ENCODE data around the gene GPR22.
A peak's percentile ranks its signal among the peaks of the same experiment; 100 is the strongest.

The GPR22 gene

GRCh38 chr7:107479303-107479702 is 9.4 kb downstream of the GPR22 start:
- no peak for DNase-seq

- no peak for DNase-seq
These were observed 11.1 kb downstream of the GPR22 start for GRCh38 chr7:107480932-107481331.

DNA sequence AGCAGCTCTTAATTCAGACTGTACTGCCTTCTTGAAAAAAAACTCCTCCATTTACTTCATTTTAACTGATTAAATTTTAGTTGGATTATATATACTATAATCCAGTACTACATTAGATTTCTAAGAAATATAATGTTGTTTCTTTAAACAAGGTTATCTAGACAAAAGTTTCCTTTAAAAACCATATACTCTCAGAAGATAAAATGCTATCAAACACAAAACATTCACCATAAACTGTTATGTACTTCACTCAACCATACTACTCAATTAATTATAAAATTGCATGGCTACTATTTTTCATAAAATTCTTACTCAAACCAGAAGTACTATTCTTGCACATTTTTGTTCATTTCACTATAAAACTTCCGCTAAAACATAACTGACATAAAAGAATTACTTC is 12.7 kb downstream of the GPR22 start:
- no peak for DNase-seq

DNA sequence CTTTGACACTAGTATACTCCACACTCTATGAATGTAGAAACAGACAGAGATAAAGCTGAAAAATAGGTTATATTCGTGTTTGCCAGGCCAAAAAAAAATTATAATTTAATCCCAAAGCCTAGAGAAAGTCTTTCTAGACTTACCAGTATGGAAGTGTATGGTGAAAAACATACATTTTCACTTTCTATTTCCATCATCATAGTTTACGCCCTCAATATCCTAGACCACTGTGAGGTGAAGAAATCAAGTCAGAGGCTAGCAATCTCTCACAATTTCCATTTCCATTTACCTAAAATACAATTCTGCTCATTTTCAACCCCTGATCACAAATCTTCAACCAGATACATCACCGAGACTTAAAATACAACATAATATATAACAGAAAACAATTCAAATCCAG is 16.2 kb downstream of the GPR22 start:
- no peak for DNase-seq

DNA sequence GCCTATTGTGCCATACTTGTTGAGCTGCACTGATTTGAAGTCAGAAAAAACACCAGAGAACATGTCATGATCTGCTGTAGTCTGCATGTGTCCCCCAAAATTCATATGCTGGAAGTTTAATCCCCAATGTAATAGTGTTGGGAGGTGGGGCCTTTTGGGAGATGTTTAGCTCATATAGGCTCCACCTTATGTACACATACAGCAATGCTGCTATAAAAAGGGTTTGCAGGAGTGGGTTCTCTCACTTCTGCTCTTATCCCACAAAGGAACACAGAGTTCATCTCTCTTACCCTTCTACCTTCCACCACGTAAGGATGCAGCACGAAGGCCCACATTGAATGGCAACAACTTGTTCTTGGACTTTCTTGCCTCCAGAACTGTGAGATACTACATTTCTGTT is 23.0 kb downstream of the GPR22 start:
- no peak for DNase-seq

GRCh38 chr7:107494315-107494751 is 24.5 kb downstream of the GPR22 start:
- peak; percentile 34 for DNase-seq

- DNase-seq = no peak
These were observed 25.0 kb downstream of the GPR22 start for GRCh38 chr7:107494884-107495283.

GRCh38 chr7:107495516-107495915 is 25.7 kb downstream of the GPR22 start:
- no peak for DNase-seq

GRCh38 chr7:107499731-107500130 is 29.9 kb downstream of the GPR22 start:
- DNase-seq = no peak

- peak; percentile 1 for DNase-seq
These were observed 31.7 kb downstream of the GPR22 start for GRCh38 chr7:107501593-107501992.

DNA sequence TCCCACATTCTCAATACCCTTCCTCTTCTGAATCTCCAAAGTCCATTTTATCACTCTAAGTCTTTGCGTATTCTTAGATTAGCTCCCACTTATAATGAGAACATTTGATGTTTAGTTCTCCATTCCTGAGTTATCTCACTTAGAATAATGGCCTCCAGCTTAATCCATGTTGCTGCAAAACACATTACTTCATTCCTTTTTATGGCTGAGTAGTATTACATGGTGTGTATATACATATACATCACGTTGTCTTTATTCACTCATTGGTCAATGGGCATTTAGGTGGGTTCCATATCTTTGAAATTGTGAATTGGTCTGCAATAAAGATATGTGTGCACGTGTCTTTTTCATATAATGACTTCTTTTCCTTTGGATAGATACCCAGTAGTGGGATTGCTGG is 32.3 kb downstream of the GPR22 start:
- no peak for DNase-seq

DNA sequence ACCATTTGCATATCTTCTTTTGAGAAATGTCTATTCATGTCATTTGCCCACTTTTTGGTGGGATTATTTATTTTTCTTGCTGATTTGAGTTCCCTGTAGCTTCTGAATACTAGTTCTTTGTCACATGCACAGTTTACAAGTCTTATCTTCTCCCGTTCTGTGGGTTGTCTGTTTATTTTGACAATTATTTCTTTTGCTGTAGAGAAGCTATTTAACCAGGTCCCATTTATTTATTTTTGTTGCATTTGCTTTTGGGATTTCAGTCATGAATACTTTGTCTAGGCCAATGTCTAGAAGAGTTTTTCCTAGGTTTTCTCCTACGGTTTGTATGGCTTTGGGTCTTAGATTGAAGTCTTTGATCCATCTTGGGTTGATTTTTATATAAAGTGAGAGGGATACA is 32.9 kb downstream of the GPR22 start:
- no peak for DNase-seq

GRCh38 chr7:107503687-107504086 is 33.8 kb downstream of the GPR22 start:
- DNase-seq = no peak

- no peak for DNase-seq
These were observed 35.5 kb downstream of the GPR22 start for GRCh38 chr7:107505362-107505761.

- peak; percentile 85 for DNase-seq
These were observed 36.3 kb downstream of the GPR22 start for GRCh38 chr7:107505997-107506673.

DNA sequence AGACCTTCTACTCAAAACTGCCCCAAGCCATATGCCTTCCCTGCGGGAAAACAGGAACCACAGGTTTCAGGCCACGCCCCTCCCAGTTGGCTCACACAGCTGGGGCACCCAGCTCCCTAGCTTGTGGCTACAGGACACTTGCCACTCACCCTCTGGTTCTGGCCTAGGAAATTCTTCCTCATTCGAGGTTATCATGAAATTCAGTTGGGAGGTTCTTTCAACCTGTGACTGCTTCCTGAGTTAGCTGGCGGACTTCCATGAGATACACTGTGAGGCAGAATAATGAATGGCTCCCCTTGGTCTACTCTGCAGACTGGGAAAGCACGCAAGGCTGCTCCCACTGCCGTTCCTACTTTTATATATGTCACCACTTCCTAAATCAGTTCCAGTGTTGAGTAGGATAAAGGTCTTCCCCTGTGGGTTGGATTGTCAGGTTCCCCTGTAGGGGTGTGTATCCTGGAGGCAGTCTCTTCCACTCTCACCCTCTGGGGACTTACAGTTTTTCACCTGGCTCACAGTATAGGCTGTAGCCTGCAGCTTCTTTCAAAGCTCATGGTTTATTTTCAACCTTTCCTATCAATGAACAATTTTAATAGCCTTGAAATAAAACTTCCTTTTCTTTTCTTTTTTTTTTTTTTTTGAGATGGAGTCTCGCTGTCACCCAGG is 37.0 kb downstream of the GPR22 start:
- peak; percentile 50 for DNase-seq
